ENCODE measurements around the gene GULP1. TPM values are rescaled to one million over a fixed set of nuclear protein-coding genes. Genes with fewer than 3 reads are reported as not detected.

GULP1 gene
- total RNA-seq, 1 experiment from 2014 or later, result 86.8 TPM

DNA sequence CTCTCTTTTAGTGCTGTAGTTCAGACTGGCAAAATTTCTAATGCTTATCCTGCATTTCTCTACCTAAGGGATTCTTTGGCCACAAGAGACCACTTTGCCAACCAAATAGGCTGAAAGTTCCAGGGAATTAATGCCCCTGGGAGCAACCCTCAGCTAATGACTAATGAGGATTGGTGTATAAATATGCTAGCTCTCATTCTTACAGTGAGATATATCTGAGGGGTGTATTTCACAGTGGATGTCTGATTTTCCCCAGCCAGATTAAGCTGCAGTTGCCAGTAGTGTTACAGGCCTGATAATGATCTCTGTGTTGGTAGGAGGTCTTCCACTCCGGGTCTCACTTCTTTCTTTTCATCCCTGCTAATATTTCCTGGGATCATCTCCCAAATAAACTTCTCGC lies 90.4 kb downstream of the GULP1 start:
- Mint-ChIP-seq H3K4me1 (ENCODE audit: low read depth, unreplicated experiment) (peaks cover 46% of the 10 kb centered on the region), H3K27me3 (ENCODE audit: unreplicated experiment) (no peaks in the 10 kb centered on the region)

DNA sequence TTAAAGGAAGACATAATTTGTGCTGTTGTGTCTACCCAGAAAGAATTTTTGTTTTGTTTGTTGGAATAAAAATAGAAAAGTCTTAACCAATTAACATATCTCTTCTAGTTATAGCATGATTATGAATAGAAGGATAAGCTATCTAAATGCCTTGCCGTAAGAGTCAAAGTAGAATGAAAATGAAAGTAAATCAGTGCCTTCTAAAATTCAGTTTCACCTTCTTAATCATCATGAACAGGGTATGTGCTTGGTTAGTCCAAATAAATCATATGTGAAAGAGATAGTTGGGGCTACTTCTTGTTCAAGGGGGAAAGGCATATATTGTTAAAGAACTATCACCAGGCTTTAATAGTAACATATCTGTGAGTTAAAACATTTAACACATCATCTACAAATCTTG lies 91.5 kb downstream of the GULP1 start:
- TF ChIP-seq, protein P1, sequence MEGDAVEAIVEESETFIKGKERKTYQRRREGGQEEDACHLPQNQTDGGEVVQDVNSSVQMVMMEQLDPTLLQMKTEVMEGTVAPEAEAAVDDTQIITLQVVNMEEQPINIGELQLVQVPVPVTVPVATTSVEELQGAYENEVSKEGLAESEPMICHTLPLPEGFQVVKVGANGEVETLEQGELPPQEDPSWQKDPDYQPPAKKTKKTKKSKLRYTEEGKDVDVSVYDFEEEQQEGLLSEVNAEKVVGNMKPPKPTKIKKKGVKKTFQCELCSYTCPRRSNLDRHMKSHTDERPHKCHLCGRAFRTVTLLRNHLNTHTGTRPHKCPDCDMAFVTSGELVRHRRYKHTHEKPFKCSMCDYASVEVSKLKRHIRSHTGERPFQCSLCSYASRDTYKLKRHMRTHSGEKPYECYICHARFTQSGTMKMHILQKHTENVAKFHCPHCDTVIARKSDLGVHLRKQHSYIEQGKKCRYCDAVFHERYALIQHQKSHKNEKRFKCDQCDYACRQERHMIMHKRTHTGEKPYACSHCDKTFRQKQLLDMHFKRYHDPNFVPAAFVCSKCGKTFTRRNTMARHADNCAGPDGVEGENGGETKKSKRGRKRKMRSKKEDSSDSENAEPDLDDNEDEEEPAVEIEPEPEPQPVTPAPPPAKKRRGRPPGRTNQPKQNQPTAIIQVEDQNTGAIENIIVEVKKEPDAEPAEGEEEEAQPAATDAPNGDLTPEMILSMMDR (IDR thresholded peaks at IDR 0.05; ENCODE audit: unreplicated experiment), result no peak
- CTCF ChIA-PET, result interaction anchor here (1.2 kb wide), 1 partner anchor 9 kb away, joined by 3 read pairs; no protein-coding TSS in a partner anchor
- intact Hi-C loops (cut with micrococcal nuclease; ENCODE audit: unreplicated experiment), result loop anchor here (2.0 to 5.0 kb wide), 4 partner anchors 34 to 694 kb away; no protein-coding TSS in a partner anchor
- H3K4me3 Mint-ChIP-seq (ENCODE audit: low read depth, unreplicated experiment), result peak overlapping the region; percentile 60
- H3K27ac Mint-ChIP-seq (ENCODE audit: unreplicated experiment), result peak overlapping the region; percentile 87
- peaks cover 52% of the 10 kb centered on the region for H3K36me3 Mint-ChIP-seq (ENCODE audit: insufficient read depth, unreplicated experiment)
- no TSS peak for BruUV-seq (replicated peaks)
- DNase-seq, result no peak
- peaks cover 9% of the 10 kb centered on the region for H3K9me3 Mint-ChIP-seq (ENCODE audit: low read depth, unreplicated experiment)
- no peaks in the 10 kb centered on the region for H3K27me3 Mint-ChIP-seq (ENCODE audit: unreplicated experiment)
- peaks cover 45% of the 10 kb centered on the region for H3K4me1 Mint-ChIP-seq (ENCODE audit: low read depth, unreplicated experiment)

More for the DNA sequence above, 90.4 kb downstream of the GULP1 start:
- no peak for DNase-seq
- CTCF ChIA-PET, result interaction anchor here (0.6 to 1.6 kb wide), 3 partner anchors 10 to 944 kb away, joined by 4 to 5 read pairs (median 5); partner anchors contain the start of gene GULP1
- H3K36me3 Mint-ChIP-seq (ENCODE audit: insufficient read depth, unreplicated experiment), result peaks cover 48% of the 10 kb centered on the region
- peak overlapping the region; percentile 60 for H3K4me3 Mint-ChIP-seq (ENCODE audit: low read depth, unreplicated experiment)
- intact Hi-C loops (cut with micrococcal nuclease; ENCODE audit: unreplicated experiment), result loop anchor here (2.0 to 5.0 kb wide), 4 partner anchors 35 to 693 kb away; no protein-coding TSS in a partner anchor
- BruUV-seq (replicated peaks), result no TSS peak
- H3K27ac Mint-ChIP-seq (ENCODE audit: unreplicated experiment), result peak overlapping the region; percentile 87
- H3K9me3 Mint-ChIP-seq (ENCODE audit: low read depth, unreplicated experiment), result peaks cover 9% of the 10 kb centered on the region
- TF ChIP-seq, protein P1 (IDR thresholded peaks at IDR 0.05; ENCODE audit: unreplicated experiment), result no peak

DNA sequence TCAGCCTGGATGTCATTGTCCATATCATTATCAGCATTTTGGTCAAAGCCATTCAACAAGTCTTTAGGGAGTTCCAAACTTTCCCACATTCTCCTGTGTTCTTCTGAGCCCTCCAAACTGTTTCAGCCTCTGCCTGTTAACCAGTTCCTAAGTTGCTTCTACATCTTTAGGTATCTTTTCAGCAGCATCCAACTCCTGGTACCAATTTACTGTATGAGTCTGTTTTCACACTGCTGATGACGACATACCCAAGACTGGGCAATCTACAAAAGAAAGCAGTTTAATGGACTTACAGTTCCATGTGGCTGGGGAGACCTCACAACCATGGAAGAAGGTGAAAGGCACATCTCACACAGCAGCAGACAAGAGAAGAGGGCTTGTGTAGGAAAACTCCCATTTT lies 94.2 kb downstream of the GULP1 start:
- peaks cover 9% of the 10 kb centered on the region for H3K9me3 Mint-ChIP-seq (ENCODE audit: low read depth, unreplicated experiment)
- BruUV-seq (replicated peaks), result no TSS peak
- H3K27ac Mint-ChIP-seq (ENCODE audit: unreplicated experiment), result peak overlapping the region; percentile 34
- no peaks in the 10 kb centered on the region for H3K27me3 Mint-ChIP-seq (ENCODE audit: unreplicated experiment)
- peaks cover 51% of the 10 kb centered on the region for H3K36me3 Mint-ChIP-seq (ENCODE audit: insufficient read depth, unreplicated experiment)
- TF ChIP-seq, protein P1 (IDR thresholded peaks at IDR 0.05; ENCODE audit: unreplicated experiment), result no peak
- no peak for DNase-seq
- H3K4me1 Mint-ChIP-seq (ENCODE audit: low read depth, unreplicated experiment), result peaks cover 34% of the 10 kb centered on the region
- intact Hi-C loops (cut with micrococcal nuclease; ENCODE audit: unreplicated experiment), result no loop called here
- CTCF ChIA-PET, result no interaction called here
- no peak overlapping the region for H3K4me3 Mint-ChIP-seq (ENCODE audit: low read depth, unreplicated experiment)

DNA sequence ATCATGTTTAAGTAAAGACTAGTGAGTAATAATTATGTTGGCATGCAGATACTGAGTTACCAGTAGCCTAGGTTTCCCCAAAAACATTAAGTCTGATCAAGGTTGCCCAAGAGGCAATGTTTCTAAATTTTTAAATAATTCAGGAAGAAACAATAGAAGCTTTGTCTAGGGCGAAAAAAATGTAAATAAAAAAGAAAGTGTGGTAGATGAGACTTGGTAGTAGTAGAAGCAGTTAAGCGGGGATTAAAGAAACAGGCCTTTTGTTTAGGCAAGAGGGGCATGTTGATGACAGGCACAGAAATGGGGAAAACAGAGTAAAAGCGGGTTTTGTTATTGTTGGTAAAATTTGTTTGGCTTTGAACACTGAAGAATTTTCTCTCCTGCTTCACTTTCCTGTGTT lies 97.2 kb downstream of the GULP1 start:
- no peak for DNase-seq
- TF ChIP-seq, protein P1 (IDR thresholded peaks at IDR 0.05; ENCODE audit: unreplicated experiment), result no peak
- BruUV-seq (replicated peaks), result no TSS peak
- H3K9me3 Mint-ChIP-seq (ENCODE audit: low read depth, unreplicated experiment), result peaks cover 9% of the 10 kb centered on the region
- H3K4me3 Mint-ChIP-seq (ENCODE audit: low read depth, unreplicated experiment), result no peak overlapping the region
- H3K36me3 Mint-ChIP-seq (ENCODE audit: insufficient read depth, unreplicated experiment), result peaks cover 31% of the 10 kb centered on the region
- intact Hi-C loops (cut with micrococcal nuclease; ENCODE audit: unreplicated experiment), result no loop called here
- peaks cover 33% of the 10 kb centered on the region for H3K4me1 Mint-ChIP-seq (ENCODE audit: low read depth, unreplicated experiment)
- peak overlapping the region; percentile 16 for H3K27ac Mint-ChIP-seq (ENCODE audit: unreplicated experiment)
- CTCF ChIA-PET, result no interaction called here
- H3K27me3 Mint-ChIP-seq (ENCODE audit: unreplicated experiment), result no peaks in the 10 kb centered on the region
